WTC11 (cell line): Measurements from ENCODE around the gene SLF1. TPM values are rescaled to one million over a fixed set of nuclear protein-coding genes. Genes with fewer than 3 reads are reported as not detected.

Experiments used
- ATAC-seq: fragments of 200-7000 bp; cut with Tn5 transposase; 2 replicates; pipeline ENCODE4 v1.10.0; 2021; ENCODE audit warnings: mild to moderate bottlenecking, moderate library complexity
- CTCF ChIA-PET: fragments of 300-600 bp; sonication (Branson Sonifier 250); formaldehyde crosslinking; loops from one replicate; lab custom pipeline; 2021; ENCODE audit warnings: antibody characterized with exemption; lab: Charles Lee
- POLR2A ChIA-PET: fragments of 350-600 bp; sonication (Branson Sonifier 250); formaldehyde crosslinking; loops from one replicate; lab custom pipeline; 2021; ENCODE audit warnings: antibody characterized with exemption; lab: Charles Lee
- DNase-seq: peaks from one replicate; pipeline ENCODE4 v3.0.0; 2021; ENCODE audit warnings: low spot score
- H3K27ac Mint-ChIP-seq: 2 replicates; pipeline ENCODE4 v1.8.0; 2021; ENCODE audit warnings: mixed read lengths
- H3K27me3 Mint-ChIP-seq: 2 replicates; pipeline ENCODE4 v1.8.0; 2021; ENCODE audit warnings: low read depth, mild to moderate bottlenecking, moderate library complexity, mixed read lengths
- H3K36me3 Mint-ChIP-seq: 2 replicates; pipeline ENCODE4 v1.8.0; 2021; ENCODE audit warnings: mixed read lengths
- H3K4me1 Mint-ChIP-seq: 2 replicates; pipeline ENCODE4 v1.8.0; 2022; ENCODE audit warnings: mixed read lengths
- H3K4me3 Mint-ChIP-seq: 2 replicates; pipeline ENCODE4 v1.8.0; 2021; ENCODE audit warnings: mild to moderate bottlenecking, moderate library complexity, mixed read lengths
- H3K9me3 Mint-ChIP-seq: 2 replicates; pipeline ENCODE4 v1.8.0; 2021; ENCODE audit warnings: mixed read lengths
- CBFB ChIP-seq: sonication (generic); formaldehyde crosslinking; IDR thresholded peaks from 2 replicates; pipeline ENCODE4 v1.8.1; 2022; ENCODE audit warnings: mild to moderate bottlenecking, low read depth, missing genetic modification reagents
- EMX1 ChIP-seq: fragments of 250-450 bp; sonication (Bioruptor Pico); IDR thresholded peaks from 2 replicates; pipeline ENCODE4 v1.8.0; 2021; ENCODE audit warnings: mild to moderate bottlenecking
- ESRRA ChIP-seq: sonication (generic); formaldehyde crosslinking; IDR thresholded peaks from 2 replicates; pipeline ENCODE4 v1.8.1; 2022; ENCODE audit warnings: mild to moderate bottlenecking, missing genetic modification reagents, borderline replicate concordance
- FOXK1 ChIP-seq: sonication (generic); formaldehyde crosslinking; IDR thresholded peaks from 2 replicates; pipeline ENCODE4 v1.8.0; 2022; ENCODE audit warnings: mild to moderate bottlenecking, moderate library complexity, missing genetic modification reagents
- HMGA2 ChIP-seq: fragments of 250-450 bp; sonication (Bioruptor Pico); IDR thresholded peaks from 2 replicates; pipeline ENCODE4 v1.4.0; 2021; ENCODE audit warnings: mild to moderate bottlenecking, moderate library complexity
- IRF1 ChIP-seq: sonication (generic); formaldehyde crosslinking; IDR thresholded peaks from 2 replicates; pipeline ENCODE4 v1.8.0; 2023; ENCODE audit warnings: missing genetic modification reagents
- IRF2 ChIP-seq: sonication (generic); formaldehyde crosslinking; IDR thresholded peaks from 2 replicates; pipeline ENCODE4 v1.8.0; 2022; ENCODE audit warnings: low read depth, missing genetic modification reagents, borderline replicate concordance
- MLX ChIP-seq: sonication (generic); formaldehyde crosslinking; IDR thresholded peaks from 2 replicates; pipeline ENCODE4 v1.8.1; 2023; ENCODE audit warnings: mild to moderate bottlenecking, missing genetic modification reagents, moderate library complexity
- NFATC4 ChIP-seq: fragments of 250-450 bp; sonication (Bioruptor Pico); IDR thresholded peaks from 2 replicates; pipeline ENCODE4 v1.9.0; 2021; ENCODE audit warnings: mild to moderate bottlenecking
- NFE2L1 ChIP-seq: sonication (generic); formaldehyde crosslinking; IDR thresholded peaks from 2 replicates; pipeline ENCODE4 v1.8.1; 2023; ENCODE audit warnings: missing genetic modification reagents
- NFYB ChIP-seq: sonication (generic); formaldehyde crosslinking; conservative IDR thresholded peaks from 2 replicates; pipeline ENCODE4 v1.8.0; 2022; ENCODE audit warnings: low read depth, missing genetic modification reagents
- SMAD3 ChIP-seq: sonication (generic); formaldehyde crosslinking; IDR thresholded peaks from 2 replicates; pipeline ENCODE4 v1.8.0; 2022; ENCODE audit warnings: missing genetic modification reagents, mild to moderate bottlenecking, borderline replicate concordance
- SOX15 ChIP-seq: fragments of 250-450 bp; sonication (Bioruptor Pico); IDR thresholded peaks from 2 replicates; pipeline ENCODE4 v1.9.0; 2021; ENCODE audit warnings: mild to moderate bottlenecking
- TEAD4 ChIP-seq: sonication (generic); formaldehyde crosslinking; IDR thresholded peaks from 2 replicates; pipeline ENCODE4 v1.8.0; 2022; ENCODE audit warnings: mild to moderate bottlenecking, missing genetic modification reagents
- TP53 ChIP-seq: sonication (generic); formaldehyde crosslinking; IDR thresholded peaks from 2 replicates; pipeline ENCODE4 v1.8.1; 2023; ENCODE audit warnings: mild to moderate bottlenecking, missing genetic modification reagents
- USF2 ChIP-seq: sonication (generic); formaldehyde crosslinking; IDR thresholded peaks from 2 replicates; pipeline ENCODE4 v1.8.1; 2023; ENCODE audit warnings: mild to moderate bottlenecking, missing genetic modification reagents, moderate library complexity
- ZNF671 ChIP-seq: fragments of 250-450 bp; sonication (Bioruptor Pico); IDR thresholded peaks from 2 replicates; pipeline ENCODE4 v1.8.0; 2021; ENCODE audit warnings: mild to moderate bottlenecking
- total RNA-seq: library from RNA; stranded (reverse); gene quantifications from 3 replicates; pipeline ENCODE4 v1.2.3, GENCODE V29; 2021
- TF ChIP-seq, protein P1 (sequence below): sonication (generic); formaldehyde crosslinking; IDR thresholded peaks from 2 replicates; pipeline ENCODE4 v1.8.0; 2023; ENCODE audit warnings: missing genetic modification reagents, mild to moderate bottlenecking, borderline replicate concordance
- TF ChIP-seq, protein P2 (sequence below): sonication (generic); formaldehyde crosslinking; IDR thresholded peaks from 2 replicates; pipeline ENCODE4 v1.8.0; 2022; ENCODE audit warnings: mild to moderate bottlenecking, missing genetic modification reagents
- TF ChIP-seq, protein P3 (sequence below): fragments of 250-450 bp; sonication (Bioruptor Pico); IDR thresholded peaks from 2 replicates; pipeline ENCODE4 v2.1.2; 2022; ENCODE audit warnings: mild to moderate bottlenecking, moderate library complexity

SLF1 gene
- total RNA-seq, 1 experiment from 2014 or later = 15.7 TPM

DNA sequence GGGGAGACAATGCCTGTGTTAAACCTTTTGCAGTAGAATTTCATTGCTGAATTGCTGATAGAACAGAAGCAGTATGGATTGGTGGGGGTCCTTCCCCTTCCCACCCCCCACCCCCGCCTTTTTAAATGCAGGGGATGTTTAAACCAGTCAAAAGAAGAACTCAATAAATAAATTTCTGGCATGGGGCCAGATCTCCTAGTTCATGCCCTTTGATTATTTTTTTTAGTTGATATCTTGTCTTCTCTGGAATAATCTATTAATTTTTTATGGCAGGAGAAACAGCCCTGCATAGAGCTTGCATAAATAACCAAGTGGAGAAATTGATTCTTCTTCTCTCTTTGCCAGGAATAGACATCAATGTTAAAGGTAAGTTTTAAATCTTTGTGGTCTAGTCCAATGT lies 72.8 kb downstream of the SLF1 start:
- Mint-ChIP-seq H3K36me3 (peaks cover 12% of the 10 kb centered on the region), H3K27ac (no peak overlapping the region), H3K4me1 (peaks cover 18% of the 10 kb centered on the region), H3K9me3 (no peaks in the 10 kb centered on the region), H3K4me3 (no peak overlapping the region), H3K27me3 (no peaks in the 10 kb centered on the region)
- DNase-seq (no peak), ATAC-seq (no peak)
- no peak for TF ChIP-seq NFYB (CRISPR knock-in tag)
- TF ChIP-seq, protein P1, sequence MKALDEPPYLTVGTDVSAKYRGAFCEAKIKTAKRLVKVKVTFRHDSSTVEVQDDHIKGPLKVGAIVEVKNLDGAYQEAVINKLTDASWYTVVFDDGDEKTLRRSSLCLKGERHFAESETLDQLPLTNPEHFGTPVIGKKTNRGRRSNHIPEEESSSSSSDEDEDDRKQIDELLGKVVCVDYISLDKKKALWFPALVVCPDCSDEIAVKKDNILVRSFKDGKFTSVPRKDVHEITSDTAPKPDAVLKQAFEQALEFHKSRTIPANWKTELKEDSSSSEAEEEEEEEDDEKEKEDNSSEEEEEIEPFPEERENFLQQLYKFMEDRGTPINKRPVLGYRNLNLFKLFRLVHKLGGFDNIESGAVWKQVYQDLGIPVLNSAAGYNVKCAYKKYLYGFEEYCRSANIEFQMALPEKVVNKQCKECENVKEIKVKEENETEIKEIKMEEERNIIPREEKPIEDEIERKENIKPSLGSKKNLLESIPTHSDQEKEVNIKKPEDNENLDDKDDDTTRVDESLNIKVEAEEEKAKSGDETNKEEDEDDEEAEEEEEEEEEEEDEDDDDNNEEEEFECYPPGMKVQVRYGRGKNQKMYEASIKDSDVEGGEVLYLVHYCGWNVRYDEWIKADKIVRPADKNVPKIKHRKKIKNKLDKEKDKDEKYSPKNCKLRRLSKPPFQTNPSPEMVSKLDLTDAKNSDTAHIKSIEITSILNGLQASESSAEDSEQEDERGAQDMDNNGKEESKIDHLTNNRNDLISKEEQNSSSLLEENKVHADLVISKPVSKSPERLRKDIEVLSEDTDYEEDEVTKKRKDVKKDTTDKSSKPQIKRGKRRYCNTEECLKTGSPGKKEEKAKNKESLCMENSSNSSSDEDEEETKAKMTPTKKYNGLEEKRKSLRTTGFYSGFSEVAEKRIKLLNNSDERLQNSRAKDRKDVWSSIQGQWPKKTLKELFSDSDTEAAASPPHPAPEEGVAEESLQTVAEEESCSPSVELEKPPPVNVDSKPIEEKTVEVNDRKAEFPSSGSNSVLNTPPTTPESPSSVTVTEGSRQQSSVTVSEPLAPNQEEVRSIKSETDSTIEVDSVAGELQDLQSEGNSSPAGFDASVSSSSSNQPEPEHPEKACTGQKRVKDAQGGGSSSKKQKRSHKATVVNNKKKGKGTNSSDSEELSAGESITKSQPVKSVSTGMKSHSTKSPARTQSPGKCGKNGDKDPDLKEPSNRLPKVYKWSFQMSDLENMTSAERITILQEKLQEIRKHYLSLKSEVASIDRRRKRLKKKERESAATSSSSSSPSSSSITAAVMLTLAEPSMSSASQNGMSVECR (CRISPR knock-in tag) = no peak
- TF ChIP-seq SOX15 (CRISPR knock-in tag) = no peak
- TF ChIP-seq, protein P2, sequence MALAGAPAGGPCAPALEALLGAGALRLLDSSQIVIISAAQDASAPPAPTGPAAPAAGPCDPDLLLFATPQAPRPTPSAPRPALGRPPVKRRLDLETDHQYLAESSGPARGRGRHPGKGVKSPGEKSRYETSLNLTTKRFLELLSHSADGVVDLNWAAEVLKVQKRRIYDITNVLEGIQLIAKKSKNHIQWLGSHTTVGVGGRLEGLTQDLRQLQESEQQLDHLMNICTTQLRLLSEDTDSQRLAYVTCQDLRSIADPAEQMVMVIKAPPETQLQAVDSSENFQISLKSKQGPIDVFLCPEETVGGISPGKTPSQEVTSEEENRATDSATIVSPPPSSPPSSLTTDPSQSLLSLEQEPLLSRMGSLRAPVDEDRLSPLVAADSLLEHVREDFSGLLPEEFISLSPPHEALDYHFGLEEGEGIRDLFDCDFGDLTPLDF (CRISPR knock-in tag) = no peak
- no peak for TF ChIP-seq ZNF671
- TF ChIP-seq EMX1 (CRISPR knock-in tag) = no peak
- no peak for TF ChIP-seq CBFB
- TF ChIP-seq TEAD4 (CRISPR knock-in tag) = no peak
- no peak for TF ChIP-seq SMAD3 (CRISPR knock-in tag)
- no peak for TF ChIP-seq FOXK1 (CRISPR knock-in tag)
- TF ChIP-seq ESRRA = no peak
- TF ChIP-seq, protein P3, sequence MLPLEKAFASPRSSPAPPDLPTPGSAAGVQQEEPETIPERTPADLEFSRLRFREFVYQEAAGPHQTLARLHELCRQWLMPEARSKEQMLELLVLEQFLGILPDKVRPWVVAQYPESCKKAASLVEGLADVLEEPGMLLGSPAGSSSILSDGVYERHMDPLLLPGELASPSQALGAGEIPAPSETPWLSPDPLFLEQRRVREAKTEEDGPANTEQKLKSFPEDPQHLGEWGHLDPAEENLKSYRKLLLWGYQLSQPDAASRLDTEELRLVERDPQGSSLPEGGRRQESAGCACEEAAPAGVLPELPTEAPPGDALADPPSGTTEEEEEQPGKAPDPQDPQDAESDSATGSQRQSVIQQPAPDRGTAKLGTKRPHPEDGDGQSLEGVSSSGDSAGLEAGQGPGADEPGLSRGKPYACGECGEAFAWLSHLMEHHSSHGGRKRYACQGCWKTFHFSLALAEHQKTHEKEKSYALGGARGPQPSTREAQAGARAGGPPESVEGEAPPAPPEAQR = no peak
- no peak for TF ChIP-seq MLX (CRISPR knock-in tag)
- TF ChIP-seq HMGA2 (CRISPR knock-in tag) = no peak
- no peak for TF ChIP-seq TP53 (CRISPR knock-in tag)
- no peak for TF ChIP-seq NFE2L1 (CRISPR knock-in tag)
- TF ChIP-seq IRF2 (CRISPR knock-in tag) = no peak
- no peak for TF ChIP-seq NFATC4 (CRISPR knock-in tag)
- TF ChIP-seq IRF1 = no peak
- TF ChIP-seq USF2 = no peak
- POLR2A ChIA-PET = interaction anchor here (0.6 kb wide), 1 partner anchor 37 kb away, joined by 4 read pairs; no protein-coding TSS in a partner anchor
- CTCF ChIA-PET = no interaction called here
